ENCODE data around the gene NFATC2IP.
A peak's percentile ranks its signal among the peaks of the same experiment; 100 is the strongest.

The NFATC2IP gene

DNA sequence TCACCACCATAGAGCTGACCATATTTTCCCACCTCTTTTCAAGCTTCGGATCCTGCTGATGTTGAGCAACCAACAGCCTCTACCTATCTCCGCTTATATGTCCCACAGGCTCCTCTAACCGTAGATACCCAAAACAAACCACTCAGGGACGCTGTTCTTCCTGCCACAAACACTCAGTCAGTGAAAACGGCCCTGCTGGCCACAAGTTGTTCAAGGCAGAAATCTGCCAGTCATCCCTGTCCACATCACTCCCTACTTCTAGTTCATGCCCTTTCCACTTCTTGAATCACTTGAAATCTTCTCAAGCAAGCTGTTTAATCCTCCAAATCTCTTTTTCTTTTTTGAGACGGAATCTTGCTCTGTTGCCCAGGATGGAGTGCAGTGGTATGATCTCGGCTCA is 33.6 kb upstream of the NFATC2IP start:
- no peak for DNase-seq (ENCODE audit: low read depth)
- H3K4me3 ChIP-seq (ENCODE audit: low read depth, low read length) = no peak overlapping the region
- TF ChIP-seq CTCF (IDR thresholded peaks at IDR 0.05; ENCODE audit: low read depth, low read length, missing control alignments) = no peak

GRCh38 chr16:28918698-28919097 is 32.0 kb upstream of the NFATC2IP start:
- H3K4me3 ChIP-seq (ENCODE audit: low read depth, low read length) = no peak overlapping the region
- no peak for DNase-seq (ENCODE audit: low read depth)
- no peak for TF ChIP-seq CTCF (IDR thresholded peaks at IDR 0.05; ENCODE audit: low read depth, low read length, missing control alignments)

DNA sequence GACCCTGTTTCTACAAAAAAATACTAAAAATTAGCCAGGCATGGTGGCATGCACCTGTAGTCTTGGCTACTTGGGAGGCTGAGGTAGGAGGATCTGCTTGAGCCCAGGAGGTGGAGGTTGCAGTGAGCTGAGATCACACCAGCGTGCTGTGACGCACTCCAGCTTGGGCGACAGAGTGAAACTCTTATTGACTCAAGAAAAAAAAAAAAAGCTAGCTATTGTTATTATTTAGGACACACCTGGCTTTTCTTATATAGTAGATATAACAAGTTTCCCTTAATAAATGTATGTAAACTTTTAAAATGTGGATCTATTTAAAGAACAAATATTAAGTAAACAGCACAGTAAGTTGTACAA is 27.5 kb upstream of the NFATC2IP start:
- H3K4me3 ChIP-seq (ENCODE audit: low read depth, low read length) = peak overlapping the region; percentile 69; the same call in 1 of the 2 replicates
- no peak for DNase-seq (ENCODE audit: low read depth)
- TF ChIP-seq CTCF (IDR thresholded peaks at IDR 0.05; ENCODE audit: low read depth, low read length, missing control alignments) = no peak

- peak; percentile 88 for DNase-seq (ENCODE audit: low read depth)
- H3K4me3 ChIP-seq (ENCODE audit: low read depth, low read length) = peak overlapping the region; percentile 69
- no peak for TF ChIP-seq CTCF (IDR thresholded peaks at IDR 0.05; ENCODE audit: low read depth, low read length, missing control alignments)
Observed at GRCh38 chr16:28923652-28924398, 26.9 kb upstream of the NFATC2IP start.

GRCh38 chr16:28924399-28924761 is 26.4 kb upstream of the NFATC2IP start:
- TF ChIP-seq CTCF (IDR thresholded peaks at IDR 0.05; ENCODE audit: low read depth, low read length, missing control alignments) = peak; percentile 24
- no peak for DNase-seq (ENCODE audit: low read depth)
- peak overlapping the region; percentile 69 for H3K4me3 ChIP-seq (ENCODE audit: low read depth, low read length)

DNA sequence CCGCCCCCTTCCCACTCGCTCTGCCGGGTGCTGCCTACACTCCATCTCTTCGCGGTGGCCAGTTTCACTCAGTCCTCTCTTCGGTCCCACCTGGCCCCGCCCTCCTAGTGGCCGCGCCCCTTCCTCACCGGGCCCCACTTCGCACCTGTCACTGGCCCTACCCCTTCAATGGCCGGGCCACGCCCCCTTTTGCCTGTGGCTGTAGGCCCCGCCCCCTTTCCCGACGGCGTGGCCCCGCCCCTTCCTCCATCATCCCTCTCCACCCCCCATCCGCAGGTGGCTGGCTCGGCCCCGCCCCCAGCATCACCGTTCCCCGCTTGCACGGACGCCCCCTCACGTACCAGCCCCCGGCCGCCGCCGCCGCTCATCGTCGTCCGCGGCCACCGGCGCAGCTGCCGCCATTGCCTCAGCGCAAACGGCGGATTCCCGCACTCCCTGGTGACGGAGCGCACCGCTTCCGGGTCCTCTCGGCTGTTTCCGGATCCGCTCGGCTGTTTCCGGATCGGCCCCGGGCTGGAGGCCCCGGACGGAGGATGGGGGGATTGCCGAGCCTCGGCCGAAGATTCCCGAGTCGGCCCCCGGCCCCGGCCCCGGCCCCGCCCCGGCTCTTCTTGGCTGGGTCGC is 25.9 kb upstream of the NFATC2IP start, which contains the start of gene RABEP2:
RABEP2 (minus strand) TSS at position 477 of the 624 bp plus-strand sequence; CDS start at position 402, 75 bp downstream.
- DNase-seq (ENCODE audit: low read depth) = peak; percentile 66
- TF ChIP-seq CTCF (IDR thresholded peaks at IDR 0.05; ENCODE audit: low read depth, low read length, missing control alignments) = no peak
- H3K4me3 ChIP-seq (ENCODE audit: low read depth, low read length) = peak within 1 kb of the TSS; percentile 69
